Epithelial cell of proximal tubule (primary cell): ENCODE measurements around the gene ZSWIM6. TPM values are rescaled to one million over a fixed set of nuclear protein-coding genes. Genes with fewer than 3 reads are reported as not detected.
A peak's percentile ranks its signal among the peaks of the same experiment; 100 is the strongest.

Source experiments
- DNase-seq: peaks from one replicate; pipeline ENCODE4 v3.0.0-alpha.2; 2011; ENCODE audit warnings: low read depth
- H3K4me3 ChIP-seq: 2 replicates; pipeline ENCODE4 v1.5.1; 2011; ENCODE audit warnings: low read depth, mild to moderate bottlenecking, low read length
- CTCF ChIP-seq: conservative IDR thresholded peaks from 2 replicates; pipeline ENCODE4 v1.5.1; 2012; ENCODE audit warnings: low read depth, mild to moderate bottlenecking, low read length
- total RNA-seq: library from RNA; depleted of rRNA; stranded (reverse); fragments of >200 nt; gene quantifications from 2 replicates; pipeline ENCODE4 v1.2.3, GENCODE V29; 2015

Gene ZSWIM6
- 7.8 and 8.2 TPM in 2 replicates for total RNA-seq

- peak within 1 kb of the TSS; percentile 90 for H3K4me3 ChIP-seq
- DNase-seq, result peak; percentile 80
- TF ChIP-seq CTCF, result no peak
Observed at GRCh38 chr5:61331407-61332357, at the start of gene ZSWIM6. Gene ZSWIM6, plus strand, starts transcription at chr5:61332258. Its CDS starts 15 bp downstream, at chr5:61332273.

GRCh38 chr5:61283471-61283870 lies 48.6 kb upstream of the ZSWIM6 start:
- no peak overlapping the region for H3K4me3 ChIP-seq
- TF ChIP-seq CTCF, result no peak
- DNase-seq, result no peak

GRCh38 chr5:61285531-61285930 lies 46.5 kb upstream of the ZSWIM6 start:
- no peak for DNase-seq
- no peak for TF ChIP-seq CTCF
- no peak overlapping the region for H3K4me3 ChIP-seq

GRCh38 chr5:61286446-61287132 lies 45.5 kb upstream of the ZSWIM6 start:
- DNase-seq, result no peak
- TF ChIP-seq CTCF, result no peak
- no peak overlapping the region for H3K4me3 ChIP-seq

GRCh38 chr5:61287474-61287873 lies 44.6 kb upstream of the ZSWIM6 start:
- no peak for DNase-seq
- TF ChIP-seq CTCF, result no peak

GRCh38 chr5:61289241-61289640 lies 42.8 kb upstream of the ZSWIM6 start:
- H3K4me3 ChIP-seq, result no peak overlapping the region
- DNase-seq, result no peak
- peak; percentile 43 for TF ChIP-seq CTCF

More at GRCh38 chr5:61287474-61287873, 44.6 kb upstream of the ZSWIM6 start:
- no peak overlapping the region for H3K4me3 ChIP-seq
